Raji (cell line): ENCODE results near the gene INVS.

Experiments
- POLR2A ChIP-seq: IDR thresholded peaks from 2 replicates; pipeline ENCODE4 v1.6.1; 2011; ENCODE audit warnings: low read depth, low read length, control low read depth; ENCODE audit not compliant: insufficient read depth

INVS gene

GRCh38 chr9:100216178-100216787, 117.2 kb downstream of the INVS start:
- no peak for TF ChIP-seq POLR2A

GRCh38 chr9:100217536-100217935, 118.5 kb downstream of the INVS start:
- no peak for TF ChIP-seq POLR2A

DNA sequence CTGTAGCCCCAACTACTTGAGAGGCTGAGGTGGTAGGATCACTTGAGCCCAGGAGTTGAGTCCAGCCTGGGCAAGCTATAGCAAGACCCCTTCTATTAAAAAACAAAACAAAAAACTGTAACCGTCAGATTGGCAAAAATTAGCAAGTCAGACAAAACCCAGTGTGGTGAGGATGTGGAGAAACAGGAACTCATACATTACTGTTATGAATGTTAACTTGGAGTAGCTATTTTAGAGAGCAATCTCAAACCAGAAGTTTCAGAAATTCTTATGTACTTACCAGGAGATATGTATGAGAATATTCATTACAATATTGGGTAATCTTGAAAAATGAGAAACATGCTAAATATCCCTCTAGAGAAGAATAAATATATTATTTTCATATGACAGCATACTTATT, 120.3 kb downstream of the INVS start:
- TF ChIP-seq POLR2A: no peak

- TF ChIP-seq POLR2A: no peak
These were observed 121.9 kb downstream of the INVS start for GRCh38 chr9:100220936-100221335.

GRCh38 chr9:100221538-100221937, 122.5 kb downstream of the INVS start:
- TF ChIP-seq POLR2A: no peak

GRCh38 chr9:100222674-100223073, 123.6 kb downstream of the INVS start:
- no peak for TF ChIP-seq POLR2A

DNA sequence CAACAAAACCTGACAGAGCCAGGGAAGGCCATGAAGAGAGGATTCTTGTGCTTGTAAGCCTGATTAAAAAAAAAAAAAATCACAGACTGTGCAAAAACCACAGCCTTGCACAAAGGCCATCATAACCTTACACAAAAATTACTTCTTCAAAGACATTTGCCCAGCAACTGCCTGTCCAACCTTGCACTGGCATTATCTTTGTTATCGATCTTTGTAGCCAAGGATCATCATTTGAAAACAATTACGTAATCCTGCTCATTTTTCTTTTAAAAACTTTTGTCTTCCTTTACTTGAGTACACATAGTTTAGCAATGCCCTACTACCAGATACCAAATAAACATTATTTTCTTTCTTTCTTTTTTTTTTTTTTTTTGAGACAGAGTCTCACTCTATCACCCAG, 128.6 kb downstream of the INVS start:
- TF ChIP-seq POLR2A: no peak

DNA sequence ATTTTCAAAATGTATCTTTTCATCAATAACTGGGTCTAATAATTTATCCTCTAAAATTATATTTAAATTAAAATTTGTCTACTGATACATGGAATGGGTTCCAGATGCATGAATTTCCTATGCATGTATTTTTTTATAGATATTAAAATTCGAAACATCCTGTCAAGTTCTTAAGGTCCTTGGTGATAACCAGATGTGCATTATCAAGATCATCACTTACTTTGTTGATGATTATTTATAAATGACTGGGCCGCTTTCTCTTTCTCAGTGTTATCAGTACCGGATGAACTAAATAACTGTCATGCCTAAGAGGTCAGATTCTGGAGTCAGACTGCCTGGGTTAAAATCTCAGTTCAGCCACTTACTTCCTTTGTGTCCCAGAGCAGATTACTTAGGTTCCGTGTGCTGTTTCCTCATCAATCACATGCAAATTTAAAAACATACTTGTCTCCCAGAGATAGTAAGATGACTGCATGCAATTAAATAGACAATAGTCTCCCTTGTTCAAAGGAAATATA, 129.4 kb downstream of the INVS start:
- TF ChIP-seq POLR2A: no peak

GRCh38 chr9:100229136-100229535, 130.1 kb downstream of the INVS start:
- TF ChIP-seq POLR2A: no peak

GRCh38 chr9:100229561-100229960, 130.5 kb downstream of the INVS start:
- TF ChIP-seq POLR2A: no peak

GRCh38 chr9:100240512-100240911, 141.5 kb downstream of the INVS start:
- TF ChIP-seq POLR2A: no peak

DNA sequence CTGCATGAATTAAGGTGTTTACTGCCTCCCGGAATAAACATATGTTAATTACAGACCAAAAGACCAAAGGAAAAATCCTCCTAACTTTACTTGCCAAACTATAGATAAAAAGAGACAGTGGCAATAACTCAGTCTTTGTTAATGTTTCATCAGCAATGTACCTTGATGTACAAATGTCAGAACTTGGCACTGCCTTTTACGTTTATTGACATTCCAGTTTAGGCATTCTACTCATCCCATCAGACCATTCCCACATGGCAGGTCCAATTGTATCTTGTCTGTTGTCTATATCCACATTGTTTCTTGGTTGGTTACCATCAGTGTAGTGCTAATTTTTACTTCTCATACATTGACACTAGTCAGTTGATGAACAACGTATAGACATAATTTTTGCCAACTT, 168.2 kb downstream of the INVS start:
- no peak for TF ChIP-seq POLR2A

DNA sequence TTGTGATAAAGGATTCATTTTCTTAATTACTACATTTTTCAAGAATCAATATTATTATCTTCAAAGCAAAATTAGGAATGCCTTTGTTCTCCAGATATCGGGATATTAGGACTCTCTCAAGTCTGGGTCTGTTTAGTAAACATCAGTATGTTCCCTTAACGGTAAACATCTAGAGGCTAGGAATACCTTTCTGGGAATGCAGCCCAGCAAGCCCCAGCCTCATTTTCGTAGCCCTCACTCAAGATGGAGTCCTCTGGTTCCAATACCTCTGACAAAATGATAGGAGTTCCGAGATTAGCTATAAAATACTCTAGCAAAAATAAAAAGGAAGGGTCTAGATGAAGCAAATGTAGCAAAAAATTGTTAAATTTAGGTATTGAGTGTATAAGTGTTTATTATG, 169.2 kb downstream of the INVS start:
- TF ChIP-seq POLR2A: no peak

DNA sequence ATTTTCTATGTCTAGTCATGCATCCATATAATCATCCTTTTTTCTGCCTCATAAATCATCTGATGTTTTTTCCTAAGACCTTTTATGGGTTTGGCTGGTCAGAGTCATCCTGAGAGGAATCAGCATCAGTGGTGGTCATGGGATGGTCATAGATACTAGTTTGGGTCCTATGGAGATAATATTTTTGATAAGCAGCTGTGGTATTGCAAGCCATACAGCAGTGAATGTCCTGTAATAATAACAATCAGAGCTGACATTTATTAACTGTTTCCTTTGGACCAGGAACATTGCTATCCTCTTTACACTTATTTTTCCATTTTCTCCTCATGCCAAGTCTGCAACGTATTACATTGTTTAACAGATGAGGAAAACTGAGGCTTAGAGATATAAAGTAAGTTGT, 170.6 kb downstream of the INVS start:
- no peak for TF ChIP-seq POLR2A

DNA sequence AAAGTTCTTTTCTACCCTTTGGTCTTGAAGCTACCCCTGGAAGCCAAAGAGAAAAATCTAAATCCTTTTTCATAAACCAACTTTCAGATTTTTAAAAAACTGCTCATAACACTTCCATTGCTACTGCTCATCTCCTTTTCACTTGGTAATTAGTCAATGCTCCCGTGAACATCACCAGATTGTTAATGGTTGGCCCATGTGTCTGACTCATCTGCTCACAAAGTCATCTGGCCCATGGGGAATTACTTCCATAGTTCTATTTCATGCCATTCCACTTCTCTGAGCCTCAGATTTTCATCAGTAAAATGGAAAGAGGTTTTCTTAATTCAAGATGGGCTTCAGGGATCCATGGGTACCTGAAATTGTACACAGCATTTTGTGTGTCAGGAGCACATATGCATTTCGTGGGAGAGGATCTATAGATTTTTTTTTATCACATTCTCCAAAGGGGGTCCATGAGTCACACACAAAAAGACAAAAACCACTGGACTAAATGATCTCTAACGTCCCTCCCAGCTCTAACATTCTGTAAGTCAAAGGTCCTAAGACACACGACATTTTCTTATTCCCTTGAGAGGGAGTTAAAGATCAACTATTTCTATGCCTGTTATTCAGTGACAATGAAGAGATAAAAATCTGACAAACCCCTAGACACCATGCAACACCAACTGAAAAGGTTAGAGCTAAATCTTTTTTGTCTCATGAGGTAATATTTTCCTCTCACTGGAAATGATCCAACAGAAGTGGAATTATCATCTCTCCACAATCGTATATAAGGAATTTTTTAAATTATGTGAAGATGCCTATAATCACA, 178.3 kb downstream of the INVS start:
- no peak for TF ChIP-seq POLR2A

DNA sequence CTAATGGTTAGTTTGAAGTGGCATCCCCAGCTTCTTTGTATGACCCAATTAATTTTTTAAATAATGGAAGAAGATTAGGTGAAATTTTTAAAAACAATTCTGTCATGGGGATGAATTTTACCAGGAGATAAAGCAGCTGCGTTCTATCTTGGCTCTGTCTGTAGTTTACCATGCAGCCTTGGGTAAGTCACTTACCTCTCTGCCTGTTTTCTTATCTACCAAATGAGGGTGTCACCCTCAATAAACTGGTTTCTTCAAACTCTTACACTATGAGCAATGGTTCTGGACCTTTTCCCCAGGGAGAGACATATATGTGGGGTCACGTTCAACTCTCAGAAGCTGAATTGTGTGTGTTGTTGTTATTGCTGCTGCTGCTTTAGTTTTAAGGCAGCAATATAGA, 182.0 kb downstream of the INVS start:
- no peak for TF ChIP-seq POLR2A
